NCI-H2196 treated with DMSO at 0.1 percent for 48 hours (cell line): Measurements from ENCODE around the gene EPB41L1.
A peak's percentile ranks its signal among the peaks of the same experiment; 100 is the strongest.
"Not testable (repeated sequence)": the region's sequence is repeated elsewhere in the genome, so short reads cannot be mapped to it uniquely, and the experiment has no call there.

Experiments
- DNase-seq: peaks from one replicate; lab custom pipeline; 2025; ENCODE audit not compliant: unreplicated experiment; lab: John Stamatoyannopoulos, UW

Gene EPB41L1

GRCh38 chr20:36125097-36125496 is 29.4 kb upstream of the EPB41L1 start:
- DNase-seq: no peak

DNA sequence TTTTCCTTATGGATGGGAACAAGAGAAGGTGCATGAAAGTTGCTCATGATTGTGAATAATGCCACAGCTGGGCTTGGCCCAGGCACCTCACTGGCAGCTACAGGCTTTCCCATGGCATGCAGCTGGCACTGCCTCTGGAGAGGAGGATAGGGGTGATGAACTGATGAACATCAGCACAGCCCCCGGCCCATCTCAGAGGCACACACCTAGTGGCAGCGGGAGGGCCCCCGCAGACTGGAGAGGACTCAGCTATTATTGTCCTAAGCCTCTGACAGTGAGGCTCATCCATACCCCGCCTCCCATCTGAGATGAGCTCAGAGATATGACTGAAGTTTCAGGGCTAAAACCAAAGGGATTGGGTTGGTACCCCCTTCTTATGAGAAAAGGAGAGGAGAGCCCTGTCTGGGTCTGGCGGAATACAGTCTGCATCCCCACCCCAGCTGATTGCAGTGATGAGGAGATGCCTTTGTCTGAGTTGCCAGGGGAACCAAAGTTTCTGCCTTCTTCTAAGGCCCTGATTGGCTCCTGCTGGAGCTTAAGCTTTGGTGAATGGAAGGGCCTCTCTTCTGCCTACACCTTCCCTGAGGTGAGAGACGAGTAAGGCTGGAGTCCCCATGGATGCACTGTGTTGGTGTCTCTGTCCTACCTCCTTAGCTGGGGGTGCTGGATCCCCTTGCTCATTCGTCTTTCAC is 27.6 kb upstream of the EPB41L1 start:
- DNase-seq: no peak

DNA sequence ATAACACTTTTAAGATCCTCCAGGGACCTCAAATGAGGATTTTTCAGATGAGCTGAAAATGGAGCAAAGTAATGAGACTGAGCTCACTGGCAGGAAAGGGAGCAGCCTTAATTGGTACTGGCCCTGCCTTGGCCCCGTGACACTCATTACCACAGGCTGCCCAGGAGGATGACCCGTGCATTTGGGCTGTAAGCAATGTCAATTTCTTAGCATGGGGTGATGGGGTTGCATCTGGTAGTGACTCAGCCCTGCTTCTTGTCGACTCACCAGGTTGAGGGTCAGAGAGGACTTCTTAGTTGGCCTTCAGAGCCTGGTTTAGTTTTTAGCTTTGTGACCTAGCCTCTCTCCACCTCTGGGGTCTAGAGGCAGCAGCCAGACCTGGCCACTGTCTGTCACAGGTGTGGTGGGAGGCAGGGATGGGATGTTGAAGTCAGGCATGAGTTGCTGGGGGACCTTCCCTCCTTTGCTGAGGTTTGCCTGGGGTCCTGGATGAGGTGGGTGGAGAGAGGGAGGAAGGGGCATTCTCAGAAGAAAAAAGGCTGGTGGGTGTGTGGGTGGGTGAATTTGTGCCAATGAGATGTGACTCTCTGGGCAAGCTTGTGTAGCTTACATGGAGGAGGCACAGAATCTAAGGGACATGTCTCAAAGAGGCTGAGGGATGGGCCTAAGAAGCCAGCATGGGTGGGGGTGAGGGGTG is 25.9 kb upstream of the EPB41L1 start:
- no peak for DNase-seq

GRCh38 chr20:36129160-36129543 is 25.4 kb upstream of the EPB41L1 start:
- no peak for DNase-seq

- no peak for DNase-seq
Measured at GRCh38 chr20:36130390-36130789, 24.1 kb upstream of the EPB41L1 start.

DNA sequence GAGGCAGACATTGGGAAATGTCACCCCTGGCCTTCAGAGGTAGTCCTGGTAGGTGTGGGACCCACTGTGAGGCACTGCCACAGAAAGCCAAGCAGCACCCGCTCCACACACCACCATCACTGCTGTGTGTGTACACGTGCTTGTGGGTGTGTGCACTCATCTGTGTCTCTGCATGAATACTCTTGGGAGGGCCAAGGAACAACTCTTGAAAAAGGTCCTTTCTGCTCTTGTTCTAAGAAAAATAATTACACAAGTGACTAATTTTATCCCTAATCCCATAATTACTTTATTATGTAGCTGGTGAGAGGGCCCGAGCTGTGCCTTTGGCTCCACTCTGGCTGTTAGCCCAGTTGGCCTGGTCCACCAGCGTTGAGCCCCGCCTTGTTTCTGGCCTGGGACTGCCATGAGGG is 21.7 kb upstream of the EPB41L1 start:
- no peak for DNase-seq

DNA sequence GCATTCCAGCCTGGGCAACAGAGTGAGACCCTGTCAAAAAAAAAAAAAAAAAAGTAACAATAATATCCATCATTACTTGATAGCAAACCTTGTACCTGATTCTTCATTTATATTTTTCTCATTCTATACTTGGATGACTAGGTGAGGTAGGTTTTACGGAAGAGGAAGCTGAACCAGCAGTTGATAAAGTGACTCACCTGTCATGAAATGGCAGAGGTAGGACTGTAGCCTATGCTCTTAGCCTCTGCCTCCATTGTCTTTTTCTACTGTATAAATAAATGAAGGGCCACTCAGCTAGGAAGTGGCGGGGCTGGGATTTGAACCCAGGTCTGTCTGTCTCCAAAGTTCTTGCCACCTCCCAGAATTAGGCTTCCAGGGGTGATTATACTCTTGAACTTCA is 20.7 kb upstream of the EPB41L1 start:
- DNase-seq: no peak

GRCh38 chr20:36135159-36135558 is 19.4 kb upstream of the EPB41L1 start:
- no peak for DNase-seq

DNA sequence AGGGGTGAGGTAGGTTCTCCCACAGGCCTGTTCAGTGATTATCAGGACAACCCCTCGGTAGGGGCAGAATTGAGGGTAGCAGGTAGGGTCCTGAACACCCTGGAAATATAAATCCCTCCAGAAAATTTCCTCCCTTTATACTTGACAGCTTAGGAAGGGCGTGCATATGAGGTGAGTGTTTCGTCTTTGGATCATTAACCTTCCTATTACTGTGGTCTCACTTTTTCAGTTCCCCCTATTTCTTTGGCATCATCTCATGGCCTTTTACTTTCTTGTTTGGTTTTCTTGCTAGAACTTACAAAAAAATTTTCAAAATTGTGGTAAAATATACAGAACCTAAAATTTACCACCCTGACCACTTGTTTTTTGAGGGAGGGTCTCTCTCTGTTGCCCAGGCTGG is 18.7 kb upstream of the EPB41L1 start:
- no peak for DNase-seq

DNA sequence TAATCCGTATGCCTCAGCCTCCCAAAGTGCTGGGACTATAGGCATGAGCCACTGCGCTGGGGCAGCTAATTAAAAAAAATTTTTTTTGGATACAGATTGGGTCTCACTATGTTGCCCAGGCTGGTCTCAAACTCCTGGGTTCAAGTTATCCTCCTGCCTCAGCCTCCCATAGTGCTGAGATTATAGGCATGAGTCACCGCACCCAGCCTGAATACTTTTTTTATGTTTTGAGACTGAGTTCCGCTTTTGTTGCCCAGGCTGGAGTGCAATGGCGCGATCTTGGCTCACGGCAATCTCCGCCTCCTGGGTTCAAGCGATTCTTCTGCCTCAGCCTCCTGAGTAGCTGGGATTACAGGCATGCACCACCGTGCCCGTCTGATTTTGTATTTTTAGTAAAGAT is 17.2 kb upstream of the EPB41L1 start:
- DNase-seq: not testable (repeated sequence)

GRCh38 chr20:36141310-36141709 is 13.2 kb upstream of the EPB41L1 start:
- no peak for DNase-seq

DNA sequence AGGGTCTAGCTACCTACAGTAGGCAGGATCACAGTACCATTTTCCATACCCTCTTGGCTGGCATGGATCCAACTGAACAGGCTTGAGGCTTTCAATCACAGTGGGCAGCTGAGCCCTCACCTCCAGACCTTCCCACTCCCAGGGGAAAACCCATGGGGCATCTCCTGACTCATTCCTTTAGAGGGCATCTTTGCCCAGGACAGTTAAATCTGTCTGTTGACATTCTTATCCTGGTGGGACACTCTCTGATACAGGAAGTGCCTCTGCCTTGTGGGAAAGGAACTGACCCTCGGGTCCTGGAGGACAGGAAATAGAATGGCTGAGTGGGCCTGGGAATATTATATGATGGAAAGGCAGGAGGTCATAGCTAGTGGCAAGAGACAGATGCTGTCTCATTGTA is 10.2 kb upstream of the EPB41L1 start:
- no peak for DNase-seq

DNA sequence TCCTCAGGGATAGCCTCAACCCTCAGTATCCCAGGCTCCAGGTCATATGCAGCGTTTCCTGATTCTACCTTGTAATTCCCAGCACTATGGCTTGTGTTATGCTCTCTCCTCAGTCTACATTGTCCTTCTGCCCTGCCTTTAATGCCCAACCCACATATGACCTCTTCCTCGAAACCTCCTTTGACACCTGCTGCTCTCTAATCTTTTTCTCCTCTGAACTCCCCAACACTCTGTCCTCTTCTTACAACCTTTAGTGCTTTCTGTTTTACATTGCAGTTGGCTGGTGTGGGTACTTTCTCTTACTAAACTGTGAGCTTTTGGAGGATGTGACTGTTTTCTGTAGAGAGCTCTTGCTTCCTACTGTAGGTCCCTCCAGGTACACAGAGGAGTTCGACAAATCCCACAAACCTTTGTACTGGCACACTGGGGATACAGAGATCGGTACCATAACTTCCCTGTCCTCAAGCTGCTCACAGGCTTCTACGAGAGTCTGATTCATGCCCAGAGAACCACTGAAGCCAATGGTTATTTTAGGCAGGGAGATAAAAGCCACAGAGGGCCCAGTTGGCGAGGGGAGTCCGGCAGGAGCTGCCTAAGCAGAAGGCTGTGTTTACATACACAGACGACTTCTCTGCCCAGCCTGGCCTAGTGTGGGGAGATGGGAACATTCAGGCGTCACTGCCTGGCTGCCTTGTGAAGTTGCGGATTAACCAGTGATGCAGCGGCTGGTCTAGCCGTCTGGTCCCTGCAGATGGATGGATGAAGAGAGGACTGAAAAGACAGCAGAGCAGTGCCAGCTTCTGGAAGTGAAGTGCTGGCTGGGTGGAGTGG is 8.4 kb upstream of the EPB41L1 start:
- DNase-seq: no peak

DNA sequence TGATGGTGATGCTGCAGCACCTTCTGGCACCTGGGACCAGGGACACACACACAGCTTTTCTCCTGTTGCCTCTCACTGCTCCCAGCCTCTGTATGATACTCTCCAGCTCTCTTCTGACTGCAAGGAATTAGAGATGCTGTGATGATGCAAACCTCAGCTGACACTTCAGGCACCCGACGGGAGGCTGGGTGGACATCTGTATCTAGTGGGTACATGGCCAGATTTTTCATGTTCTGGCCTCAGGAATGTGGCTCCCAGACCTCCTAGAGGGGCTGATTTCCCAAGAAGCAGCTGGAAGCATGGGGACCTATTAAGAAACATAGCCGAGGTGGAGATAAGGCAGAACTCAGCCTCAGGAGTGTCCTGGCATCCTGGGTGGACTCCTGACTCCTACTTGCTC is 6.8 kb upstream of the EPB41L1 start:
- DNase-seq: no peak

DNA sequence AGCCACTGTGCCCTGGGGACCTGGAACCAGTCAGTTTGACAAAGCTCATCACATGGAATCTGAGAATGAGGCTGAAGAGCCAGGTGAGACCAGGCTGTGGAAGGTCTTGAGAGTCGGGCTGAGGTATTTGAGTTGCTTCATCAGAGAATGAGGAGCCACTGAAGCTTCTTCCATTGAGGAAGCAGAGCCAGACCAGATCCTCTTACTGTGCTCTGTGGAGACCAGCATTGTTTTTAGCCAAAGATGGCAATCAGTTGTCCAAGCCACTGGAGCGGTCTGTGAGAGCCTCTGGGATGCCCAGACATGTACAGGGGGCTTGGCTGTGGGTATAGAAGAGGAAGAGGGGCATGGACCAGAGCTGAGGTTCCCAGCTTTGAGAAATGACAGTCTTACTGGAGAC is 6.1 kb upstream of the EPB41L1 start:
- no peak for DNase-seq

DNA sequence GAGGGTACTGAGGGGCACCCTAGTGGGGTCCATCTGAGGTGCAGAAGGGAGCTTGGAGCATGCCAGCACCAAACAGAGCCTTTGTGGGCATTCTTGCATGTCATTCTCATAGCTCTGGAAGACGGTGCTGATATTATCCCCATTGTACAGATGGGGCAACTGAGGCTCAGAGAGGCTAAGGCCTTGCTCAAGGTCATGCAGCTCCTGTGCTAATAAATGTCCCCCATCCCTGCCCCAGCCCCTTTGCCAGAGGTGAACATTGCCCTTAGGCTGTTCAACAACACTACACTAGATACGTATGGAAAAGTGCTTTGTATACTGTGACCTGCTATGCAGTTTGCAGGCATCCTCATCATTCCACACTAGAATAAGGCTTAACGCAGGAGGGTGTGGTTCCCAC is 5.5 kb upstream of the EPB41L1 start:
- no peak for DNase-seq

GRCh38 chr20:36149469-36149868 is 5.1 kb upstream of the EPB41L1 start:
- DNase-seq: peak; percentile 58

DNA sequence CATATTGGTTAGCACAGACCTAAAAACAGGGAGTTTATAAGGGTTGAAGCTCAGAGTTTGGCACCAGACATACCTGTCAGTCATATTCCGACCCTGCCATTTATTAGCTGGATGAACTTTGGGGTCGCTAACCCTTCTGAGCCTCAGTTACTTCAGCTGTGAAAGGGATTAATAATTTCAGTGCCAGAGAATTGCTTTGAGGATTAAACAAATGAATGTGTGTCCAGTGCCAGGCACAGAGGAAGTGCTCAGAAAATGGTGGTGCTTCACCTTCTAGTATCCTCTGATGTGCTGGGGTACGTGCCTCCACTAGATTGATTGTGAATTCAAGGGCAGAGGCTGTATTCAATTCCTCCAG is 4.1 kb upstream of the EPB41L1 start:
- no peak for DNase-seq

DNA sequence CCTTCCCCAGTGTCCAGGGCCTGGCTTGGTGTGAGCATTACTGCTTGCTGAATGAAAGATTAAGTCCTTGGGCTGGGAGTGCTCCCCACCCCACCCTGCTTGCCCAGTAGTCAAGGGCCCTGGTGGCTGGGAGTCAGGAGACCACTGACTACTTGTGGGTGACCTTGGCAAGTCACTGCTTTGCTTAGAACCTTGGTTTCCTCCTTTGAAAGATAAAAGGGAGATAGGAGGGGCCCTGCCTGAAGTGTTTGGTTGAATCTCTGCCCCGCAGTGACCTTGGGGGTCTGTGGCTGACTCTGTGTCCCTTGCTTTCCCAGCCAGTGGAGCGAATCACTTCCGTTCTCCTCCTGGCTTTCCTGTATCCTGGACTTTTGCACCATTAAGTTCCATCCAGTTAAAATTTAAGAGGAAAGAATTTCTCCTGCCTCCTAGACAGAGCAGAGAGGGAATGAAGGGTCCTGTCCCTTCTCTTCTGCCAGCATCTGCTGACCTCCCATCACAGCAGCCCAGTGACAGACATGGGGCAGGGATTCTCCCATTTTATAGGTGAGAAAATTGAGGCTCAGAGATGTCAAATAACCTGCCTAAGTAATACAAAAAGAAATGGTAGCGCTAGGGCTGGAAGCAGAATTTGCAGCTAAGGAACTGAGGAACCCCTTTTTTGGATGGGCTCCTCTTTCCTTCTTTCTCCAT is 3.5 kb upstream of the EPB41L1 start:
- no peak for DNase-seq

- no peak for DNase-seq
Measured at GRCh38 chr20:36152261-36152660, 2.3 kb upstream of the EPB41L1 start.

GRCh38 chr20:36153204-36153603 is 1.3 kb upstream of the EPB41L1 start:
- no peak for DNase-seq
